Measurements from ENCODE around the gene GALNT16. TPM values are rescaled to one million over a fixed set of nuclear protein-coding genes. Genes with fewer than 3 reads are reported as not detected.
A peak's percentile ranks its signal among the peaks of the same experiment; 100 is the strongest.

GALNT16 gene
- total RNA-seq, 1 donor from 2014 or later, result 12.4 TPM

- H3K9me3 Mint-ChIP-seq, result no peaks in the 10 kb centered on the region
- peaks cover 7% of the 10 kb centered on the region for H3K36me3 Mint-ChIP-seq
- no peak overlapping the region for H3K4me3 Mint-ChIP-seq
- H3K27ac Mint-ChIP-seq, result no peak overlapping the region
- H3K27me3 Mint-ChIP-seq, result no peaks in the 10 kb centered on the region
- TF ChIP-seq CTCF (conservative IDR thresholded peaks at IDR 0.05), result no peak
- DNase-seq (ENCODE audit: extremely low spot score, unreplicated experiment), result no peak
- H3K4me1 Mint-ChIP-seq (ENCODE audit: unreplicated experiment), result peaks cover 6% of the 10 kb centered on the region
Observed at GRCh38 chr14:69238883-69239282, 21.1 kb upstream of the GALNT16 start.

GRCh38 chr14:69240527-69241173, 19.3 kb upstream of the GALNT16 start:
- H3K4me1 Mint-ChIP-seq (ENCODE audit: unreplicated experiment), result peaks cover 6% of the 10 kb centered on the region
- DNase-seq (ENCODE audit: extremely low spot score, unreplicated experiment), result no peak
- no peak overlapping the region for H3K27ac Mint-ChIP-seq
- H3K9me3 Mint-ChIP-seq, result no peaks in the 10 kb centered on the region
- H3K36me3 Mint-ChIP-seq, result peaks cover 4% of the 10 kb centered on the region
- TF ChIP-seq CTCF (conservative IDR thresholded peaks at IDR 0.05), result no peak
- H3K4me3 Mint-ChIP-seq, result no peak overlapping the region
- no peaks in the 10 kb centered on the region for H3K27me3 Mint-ChIP-seq

GRCh38 chr14:69241577-69241976, 18.4 kb upstream of the GALNT16 start:
- Mint-ChIP-seq H3K4me3 (no peak overlapping the region), H3K4me1 (ENCODE audit: unreplicated experiment) (peaks cover 11% of the 10 kb centered on the region), H3K9me3 (no peaks in the 10 kb centered on the region), H3K36me3 (no peaks in the 10 kb centered on the region), H3K27me3 (no peaks in the 10 kb centered on the region), H3K27ac (no peak overlapping the region)
- DNase-seq (ENCODE audit: extremely low spot score, unreplicated experiment), result no peak
- TF ChIP-seq CTCF (conservative IDR thresholded peaks at IDR 0.05), result no peak

- H3K9me3 Mint-ChIP-seq, result no peaks in the 10 kb centered on the region
- H3K36me3 Mint-ChIP-seq, result no peaks in the 10 kb centered on the region
- DNase-seq (ENCODE audit: extremely low spot score, unreplicated experiment), result no peak
- H3K4me1 Mint-ChIP-seq (ENCODE audit: unreplicated experiment), result peaks cover 11% of the 10 kb centered on the region
- H3K27me3 Mint-ChIP-seq, result no peaks in the 10 kb centered on the region
- TF ChIP-seq CTCF (conservative IDR thresholded peaks at IDR 0.05), result peak; percentile 88
- no peak overlapping the region for H3K4me3 Mint-ChIP-seq
- peak overlapping the region; percentile 42 for H3K27ac Mint-ChIP-seq
Observed at GRCh38 chr14:69242311-69243224, 17.4 kb upstream of the GALNT16 start.

- Mint-ChIP-seq H3K27me3 (no peaks in the 10 kb centered on the region), H3K4me3 (no peak overlapping the region), H3K27ac (no peak overlapping the region), H3K4me1 (ENCODE audit: unreplicated experiment) (peaks cover 11% of the 10 kb centered on the region), H3K36me3 (no peaks in the 10 kb centered on the region), H3K9me3 (no peaks in the 10 kb centered on the region)
- TF ChIP-seq CTCF (conservative IDR thresholded peaks at IDR 0.05), result no peak
- no peak for DNase-seq (ENCODE audit: extremely low spot score, unreplicated experiment)
Observed at GRCh38 chr14:69244946-69245345, 15.0 kb upstream of the GALNT16 start.
